IMR-90 (cell line): ENCODE measurements around the gene NPAS3.

Experiments
- BHLHE40 ChIP-seq: fragments of 150-350 bp; IDR thresholded peaks from 2 replicates; pipeline ENCODE4 v1.6.1; 2016; ENCODE audit warnings: mild to moderate bottlenecking, low read depth, low read length
- CEBPB ChIP-seq: IDR thresholded peaks from 2 replicates; pipeline ENCODE4 v1.6.1; 2012; ENCODE audit warnings: low read depth, low read length, improper control_type of control experiment
- CHD1 ChIP-seq: IDR thresholded peaks from 2 replicates; pipeline ENCODE4 v1.6.1; 2012; ENCODE audit warnings: low read depth, low read length, improper control_type of control experiment
- MAFK ChIP-seq: IDR thresholded peaks from 2 replicates; pipeline ENCODE4 v1.6.1; 2012; ENCODE audit warnings: low read depth, low read length, improper control_type of control experiment
- MXI1 ChIP-seq: IDR thresholded peaks from 2 replicates; pipeline ENCODE4 v1.6.1; 2012; ENCODE audit warnings: low read depth, mild to moderate bottlenecking, low read length, moderate library complexity, borderline replicate concordance
- POLR2A ChIP-seq: IDR thresholded peaks from 2 replicates; pipeline ENCODE4 v1.6.1; 2012; ENCODE audit warnings: mild to moderate bottlenecking, low read depth, low read length
- RAD21 ChIP-seq: IDR thresholded peaks from 2 replicates; pipeline ENCODE4 v1.6.1; 2012; ENCODE audit warnings: low read length, improper control_type of control experiment
- RFX5 ChIP-seq: IDR thresholded peaks from 2 replicates; pipeline ENCODE4 v1.8.0; 2012; ENCODE audit warnings: low read depth, mild to moderate bottlenecking, low read length, moderate library complexity
- TF ChIP-seq, protein P1 (sequence below): conservative IDR thresholded peaks from 2 replicates; pipeline ENCODE4 v1.5.1; 2012; ENCODE audit warnings: mild to moderate bottlenecking, low read depth, low read length, improper control_type of control experiment

DNA sequence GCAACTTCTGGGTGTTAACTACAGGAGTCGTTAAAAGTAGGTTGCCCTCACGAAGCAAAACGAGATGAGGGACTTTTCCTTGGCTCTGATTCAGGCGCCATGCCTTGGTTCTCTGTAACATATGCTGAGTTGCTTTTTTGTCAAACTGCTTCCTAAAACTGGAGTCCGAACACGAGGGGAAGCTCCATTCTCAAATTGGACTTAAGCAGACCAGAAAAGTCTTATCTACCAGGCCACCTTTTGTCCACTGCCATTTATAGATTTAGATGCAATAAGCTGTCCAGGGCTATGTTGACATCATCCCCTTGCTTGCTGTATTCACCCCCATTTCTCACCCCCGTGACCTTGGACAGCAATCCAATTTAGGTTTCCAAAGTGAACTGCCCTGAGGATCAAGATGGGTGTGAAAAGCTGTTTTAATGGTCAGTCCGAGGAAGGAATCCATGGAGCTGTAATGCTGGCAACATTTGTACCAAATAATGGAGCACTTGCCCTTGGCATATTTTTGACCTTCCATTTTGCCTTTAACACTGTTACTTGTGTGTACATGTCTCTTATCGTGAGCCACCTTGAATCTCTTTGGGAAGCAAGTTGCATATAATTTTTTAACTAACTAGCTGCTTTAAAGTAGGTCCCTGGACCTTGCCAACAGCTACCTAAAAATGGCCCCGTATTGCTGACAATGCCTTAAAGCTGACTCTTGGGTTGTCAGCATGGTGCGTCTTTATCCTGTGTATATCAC is 714.1 kb downstream of the NPAS3 start:
- TF ChIP-seq, protein P1, sequence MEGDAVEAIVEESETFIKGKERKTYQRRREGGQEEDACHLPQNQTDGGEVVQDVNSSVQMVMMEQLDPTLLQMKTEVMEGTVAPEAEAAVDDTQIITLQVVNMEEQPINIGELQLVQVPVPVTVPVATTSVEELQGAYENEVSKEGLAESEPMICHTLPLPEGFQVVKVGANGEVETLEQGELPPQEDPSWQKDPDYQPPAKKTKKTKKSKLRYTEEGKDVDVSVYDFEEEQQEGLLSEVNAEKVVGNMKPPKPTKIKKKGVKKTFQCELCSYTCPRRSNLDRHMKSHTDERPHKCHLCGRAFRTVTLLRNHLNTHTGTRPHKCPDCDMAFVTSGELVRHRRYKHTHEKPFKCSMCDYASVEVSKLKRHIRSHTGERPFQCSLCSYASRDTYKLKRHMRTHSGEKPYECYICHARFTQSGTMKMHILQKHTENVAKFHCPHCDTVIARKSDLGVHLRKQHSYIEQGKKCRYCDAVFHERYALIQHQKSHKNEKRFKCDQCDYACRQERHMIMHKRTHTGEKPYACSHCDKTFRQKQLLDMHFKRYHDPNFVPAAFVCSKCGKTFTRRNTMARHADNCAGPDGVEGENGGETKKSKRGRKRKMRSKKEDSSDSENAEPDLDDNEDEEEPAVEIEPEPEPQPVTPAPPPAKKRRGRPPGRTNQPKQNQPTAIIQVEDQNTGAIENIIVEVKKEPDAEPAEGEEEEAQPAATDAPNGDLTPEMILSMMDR: no peak
- TF ChIP-seq POLR2A: no peak
- TF ChIP-seq BHLHE40: no peak
- no peak for TF ChIP-seq MXI1
- no peak for TF ChIP-seq RFX5
- no peak for TF ChIP-seq CEBPB
- TF ChIP-seq CHD1: no peak
- no peak for TF ChIP-seq RAD21
- no peak for TF ChIP-seq MAFK
